ENCODE results near the gene TSPAN9. TPM values are rescaled to one million over a fixed set of nuclear protein-coding genes. Genes with fewer than 3 reads are reported as not detected.

The TSPAN9 gene
- polyA plus RNA-seq, 3 donors: 92.7 to 102 (median 95.0) TPM

GRCh38 chr12:3304436-3305165 lies 227.4 kb downstream of the TSPAN9 start:
- DNase-seq (ENCODE audit: low read depth in 3 of 3, low spot score in 2 of 3): no peak

- DNase-seq (ENCODE audit: low read depth in 3 of 3, low spot score in 2 of 3): no peak
These were observed 228.3 kb downstream of the TSPAN9 start for GRCh38 chr12:3305464-3305863.

GRCh38 chr12:3305904-3306619 lies 228.9 kb downstream of the TSPAN9 start:
- no peak for DNase-seq (ENCODE audit: low read depth in 3 of 3, low spot score in 2 of 3)

- DNase-seq (ENCODE audit: low read depth in 3 of 3, low spot score in 2 of 3): no peak
These were observed 230.2 kb downstream of the TSPAN9 start for GRCh38 chr12:3307389-3307788.

- no peak for DNase-seq (ENCODE audit: low read depth in 3 of 3, low spot score in 2 of 3)
These were observed 230.9 kb downstream of the TSPAN9 start for GRCh38 chr12:3308063-3308462.

- DNase-seq (ENCODE audit: low read depth in 3 of 3, low spot score in 2 of 3): no peak
These were observed 231.4 kb downstream of the TSPAN9 start for GRCh38 chr12:3308609-3309008.

GRCh38 chr12:3309805-3310204 lies 232.6 kb downstream of the TSPAN9 start:
- DNase-seq (ENCODE audit: low read depth in 3 of 3, low spot score in 2 of 3): no peak

- DNase-seq (ENCODE audit: low read depth in 3 of 3, low spot score in 2 of 3): no peak
These were observed 233.3 kb downstream of the TSPAN9 start for GRCh38 chr12:3310271-3311026.

- no peak for DNase-seq (ENCODE audit: low read depth in 3 of 3, low spot score in 2 of 3)
These were observed 233.8 kb downstream of the TSPAN9 start for GRCh38 chr12:3311027-3311402.

GRCh38 chr12:3311491-3312103 lies 234.4 kb downstream of the TSPAN9 start:
- no peak for DNase-seq (ENCODE audit: low read depth in 3 of 3, low spot score in 2 of 3)

- no peak for DNase-seq (ENCODE audit: low read depth in 3 of 3, low spot score in 2 of 3)
These were observed 235.9 kb downstream of the TSPAN9 start for GRCh38 chr12:3313066-3313465.

- no peak for DNase-seq (ENCODE audit: low read depth in 3 of 3, low spot score in 2 of 3)
These were observed 236.8 kb downstream of the TSPAN9 start for GRCh38 chr12:3313675-3314663.

GRCh38 chr12:3315201-3315661 lies 238.1 kb downstream of the TSPAN9 start:
- DNase-seq (ENCODE audit: low read depth in 3 of 3, low spot score in 2 of 3): no peak

- no peak for DNase-seq (ENCODE audit: low read depth in 3 of 3, low spot score in 2 of 3)
These were observed 239.7 kb downstream of the TSPAN9 start for GRCh38 chr12:3316776-3317480.

GRCh38 chr12:3317481-3317815 lies 240.3 kb downstream of the TSPAN9 start:
- no peak for DNase-seq (ENCODE audit: low read depth in 3 of 3, low spot score in 2 of 3)

- no peak for DNase-seq (ENCODE audit: low read depth in 3 of 3, low spot score in 2 of 3)
These were observed 240.8 kb downstream of the TSPAN9 start for GRCh38 chr12:3317841-3318501.

- DNase-seq (ENCODE audit: low read depth in 3 of 3, low spot score in 2 of 3): no peak
These were observed 242.7 kb downstream of the TSPAN9 start for GRCh38 chr12:3319723-3320492.

GRCh38 chr12:3320881-3321509 lies 243.8 kb downstream of the TSPAN9 start:
- DNase-seq (ENCODE audit: low read depth in 3 of 3, low spot score in 2 of 3): no peak

Data from right renal cortex interstitium (tissue), 3 donors.